CD4-positive, alpha-beta T cell treated with Interleukin-6 for 4 hours (primary cell): ENCODE results near the gene RGS7.
"Not testable (repeated sequence)": the region's sequence is repeated elsewhere in the genome, so short reads cannot be mapped to it uniquely, and the experiment has no call there.

Experiments used
- DNase-seq: peaks from one replicate; pipeline ENCODE4 v3.0.0-alpha.2; 2020; ENCODE audit warnings: mixed read lengths

RGS7 gene

DNA sequence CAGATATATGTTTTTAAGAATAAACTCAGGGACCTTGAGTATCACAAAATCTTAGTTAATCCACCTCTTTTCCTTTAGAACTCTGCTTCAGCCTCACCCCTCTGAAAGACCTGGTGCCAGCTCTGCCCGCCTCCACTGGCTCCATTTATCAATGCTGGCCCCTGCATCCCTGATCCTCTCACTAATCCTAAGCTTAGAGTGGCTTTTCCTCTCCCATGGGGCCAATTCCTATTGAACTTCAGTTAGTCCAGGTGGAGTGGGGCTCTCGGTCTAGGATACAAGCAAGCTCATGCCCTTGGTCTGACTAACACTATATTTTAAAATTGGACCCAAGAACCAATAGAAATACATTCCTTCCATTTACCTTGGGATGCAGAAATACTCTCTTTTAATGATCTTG is 87.0 kb downstream of the RGS7 start:
- DNase-seq, result no peak

DNA sequence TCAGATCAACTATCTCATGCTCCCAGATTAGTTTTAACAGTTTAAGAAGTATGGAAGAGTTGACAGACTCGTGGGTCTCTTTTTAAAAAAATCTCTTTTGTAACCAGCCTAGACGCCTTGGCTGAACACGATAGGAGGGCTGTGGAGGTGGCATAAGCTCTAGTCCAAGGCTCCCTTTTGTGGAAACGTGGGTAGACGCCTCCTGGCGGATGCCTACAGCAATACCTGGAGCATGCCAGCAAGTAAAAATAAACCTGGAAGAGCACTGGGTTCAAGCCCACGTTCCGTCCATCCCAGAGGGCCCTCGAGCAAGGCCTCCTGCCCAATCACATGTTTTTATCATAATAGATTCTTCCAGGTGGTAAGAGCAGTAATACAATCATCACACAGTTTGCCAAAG is 87.9 kb downstream of the RGS7 start:
- no peak for DNase-seq

DNA sequence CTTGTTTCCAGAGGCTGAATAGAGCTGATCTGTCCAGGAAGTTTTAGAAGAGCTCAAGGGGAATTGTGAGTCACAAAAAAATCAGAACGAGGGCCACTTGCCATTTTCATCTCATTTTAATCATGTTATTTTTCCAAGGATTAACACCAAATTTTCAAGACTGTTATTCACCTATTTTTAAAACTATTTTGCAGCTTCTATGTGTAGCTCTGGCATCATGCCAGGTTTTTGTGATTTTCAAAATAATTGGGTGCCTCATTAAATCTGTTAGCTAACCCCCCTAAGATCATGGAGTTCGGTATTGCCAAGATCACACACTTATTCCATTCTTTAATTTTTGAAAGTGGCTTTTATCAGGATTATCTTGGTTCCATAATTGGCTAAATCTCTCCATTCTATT is 90.9 kb downstream of the RGS7 start:
- DNase-seq, result no peak

DNA sequence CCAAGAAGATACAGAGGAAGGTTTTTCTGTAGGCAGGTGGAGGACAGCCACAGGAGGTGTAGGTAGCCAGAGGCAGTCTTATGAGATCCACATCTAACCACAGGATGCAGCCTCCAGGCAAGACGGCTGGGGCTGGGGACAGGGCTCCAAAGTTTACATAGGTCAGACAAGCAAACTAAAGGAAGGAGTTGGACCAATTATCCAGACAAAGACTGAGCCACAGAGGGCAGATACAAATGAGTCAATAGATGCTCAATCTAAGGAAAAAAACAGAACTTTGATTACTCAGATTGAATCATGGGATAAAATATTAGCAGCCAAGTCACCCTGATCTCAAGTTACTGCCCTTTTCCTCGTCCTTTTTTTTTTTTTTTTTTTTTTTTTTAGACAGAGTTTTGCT is 91.6 kb downstream of the RGS7 start:
- no peak for DNase-seq

DNA sequence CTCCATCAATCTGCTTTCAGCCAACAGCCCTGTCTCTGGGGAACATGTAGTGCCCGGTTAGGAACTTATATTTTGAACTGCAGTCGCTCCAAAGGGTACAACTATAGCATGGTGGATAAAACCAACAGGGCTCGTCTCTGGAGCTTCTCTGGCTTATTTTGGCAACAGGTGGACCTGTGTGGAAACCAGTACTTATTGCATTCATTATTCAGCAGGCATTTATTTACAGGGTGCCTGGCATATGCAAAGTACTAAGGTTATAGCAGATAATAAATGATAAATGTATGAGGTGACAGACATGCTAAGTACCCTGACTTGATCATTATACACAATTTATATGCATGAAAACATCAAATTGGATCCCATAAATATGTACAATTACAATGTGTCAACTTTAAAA is 93.7 kb downstream of the RGS7 start:
- DNase-seq, result no peak

DNA sequence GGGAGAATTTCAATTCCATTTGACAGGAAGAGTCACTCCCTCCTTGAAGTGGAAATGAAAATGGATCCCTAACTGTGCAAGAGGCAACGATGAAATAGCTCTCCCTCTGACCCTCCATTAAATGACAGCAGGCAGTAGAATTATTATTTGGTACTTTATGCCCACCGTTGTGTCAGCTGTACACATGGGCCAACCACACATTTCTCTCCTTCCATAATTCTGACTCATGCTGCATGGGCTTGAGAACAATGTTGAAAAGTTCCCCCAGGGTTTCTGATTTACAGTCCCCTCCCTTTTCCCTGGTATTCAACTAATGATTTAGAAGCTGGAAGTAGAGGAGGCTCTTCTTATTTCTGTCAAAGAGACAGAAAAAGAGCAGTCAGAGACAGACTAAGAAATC is 103.5 kb downstream of the RGS7 start:
- no peak for DNase-seq

DNA sequence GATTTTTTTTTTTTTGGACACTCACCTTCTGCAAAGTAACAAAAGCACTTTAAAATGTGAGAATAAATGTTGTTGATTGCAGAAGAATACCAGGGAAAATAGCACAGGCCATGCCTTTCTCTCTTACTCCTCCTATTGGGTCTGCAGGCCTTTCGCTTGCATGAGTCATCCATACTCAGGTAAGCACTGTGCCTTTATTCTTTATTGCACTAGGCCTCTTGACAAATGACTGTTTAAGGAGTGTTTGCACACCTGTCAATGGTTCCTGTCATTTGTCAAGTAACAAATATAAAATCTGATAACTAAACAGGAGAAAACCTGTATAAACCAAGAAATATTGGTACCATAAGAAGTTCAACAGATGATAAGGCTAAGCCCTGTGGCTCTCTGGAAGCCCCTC is 106.5 kb downstream of the RGS7 start:
- DNase-seq, result no peak

DNA sequence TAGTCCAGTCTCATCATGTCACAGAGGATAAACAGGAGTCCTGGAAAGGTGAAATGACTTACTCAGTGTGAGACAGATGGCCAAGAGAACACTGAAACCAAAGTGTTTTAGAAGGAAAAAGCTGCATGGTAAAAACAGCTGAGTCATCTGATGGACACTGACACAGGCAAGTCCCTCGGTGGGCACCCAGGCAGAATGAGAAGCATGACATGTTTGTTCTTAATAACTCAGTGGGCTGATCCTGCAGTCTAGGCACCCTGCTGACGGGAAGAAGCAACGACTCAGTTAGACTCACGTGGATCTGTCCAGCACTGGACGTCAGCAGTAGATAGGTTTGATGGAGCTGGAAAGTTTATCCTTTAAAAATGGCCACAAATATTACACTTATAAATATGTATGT is 116.9 kb downstream of the RGS7 start:
- DNase-seq, result no peak

DNA sequence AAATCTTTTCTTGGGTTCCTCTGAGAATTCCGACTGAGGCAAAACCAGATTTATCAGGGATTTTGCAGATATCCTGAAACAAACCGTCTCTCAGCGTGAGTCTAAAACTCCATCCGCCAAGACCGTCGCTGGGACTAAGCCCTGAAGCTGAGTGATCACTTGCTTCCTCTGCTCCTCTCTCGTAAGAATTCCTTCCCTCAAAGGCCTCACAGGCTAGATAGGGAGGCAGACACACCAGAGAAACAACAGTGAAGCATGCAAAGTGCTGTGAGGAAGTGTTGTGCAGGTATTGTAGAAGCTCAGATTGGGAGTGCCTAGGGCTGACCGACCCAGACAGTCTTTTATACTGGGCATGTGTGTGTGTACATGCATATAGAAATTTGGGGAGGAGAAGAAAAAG is 119.1 kb downstream of the RGS7 start:
- DNase-seq, result no peak

DNA sequence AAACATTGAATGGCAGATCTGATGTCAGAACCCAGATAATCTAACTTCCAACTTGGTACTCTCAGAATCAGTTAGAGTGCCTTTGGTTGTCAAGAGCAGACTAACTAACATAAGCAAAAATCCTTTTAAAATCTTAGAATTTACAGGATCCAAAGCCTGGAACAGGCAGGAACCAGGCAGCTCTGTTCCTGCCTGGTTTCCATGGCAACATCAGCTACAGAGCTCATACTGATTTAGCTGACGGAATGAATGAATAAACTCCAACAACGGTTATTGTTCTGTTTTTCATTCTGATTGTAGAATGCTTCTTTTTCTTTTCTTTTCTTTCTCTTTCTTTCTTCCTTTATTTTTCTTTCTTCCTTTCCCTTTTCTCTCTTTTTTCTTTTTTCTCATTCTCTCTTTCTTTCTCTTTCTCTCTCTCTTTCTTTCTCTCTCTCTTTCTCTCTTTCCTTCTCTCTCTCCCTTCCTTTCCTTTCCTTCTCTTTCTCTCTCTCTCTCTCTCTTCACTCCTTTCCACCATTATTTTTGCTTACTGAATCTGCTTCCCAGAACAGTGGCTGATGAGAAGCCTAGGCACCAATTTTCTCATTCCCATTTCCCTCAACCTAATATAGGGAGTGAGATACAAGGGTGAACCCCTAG is 121.6 kb downstream of the RGS7 start:
- DNase-seq, result no peak

DNA sequence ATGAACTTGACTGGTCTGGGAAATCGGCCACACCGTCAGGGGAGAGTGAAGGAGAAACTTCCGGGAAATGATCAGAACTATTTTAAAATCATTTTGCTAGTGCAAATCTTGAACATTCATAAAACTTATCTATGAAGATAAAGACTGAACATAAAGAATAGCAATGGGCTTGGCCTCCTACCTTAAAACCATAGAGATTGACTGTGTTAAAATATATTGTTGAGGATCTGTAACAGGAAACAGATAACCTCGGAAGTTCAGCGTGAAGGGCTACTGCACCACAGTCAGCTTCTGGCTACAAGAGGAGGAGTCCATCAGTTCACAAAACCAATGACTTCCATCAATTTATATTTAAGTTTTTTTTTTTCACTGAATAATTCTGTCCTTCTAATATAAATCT is 127.3 kb downstream of the RGS7 start:
- no peak for DNase-seq

DNA sequence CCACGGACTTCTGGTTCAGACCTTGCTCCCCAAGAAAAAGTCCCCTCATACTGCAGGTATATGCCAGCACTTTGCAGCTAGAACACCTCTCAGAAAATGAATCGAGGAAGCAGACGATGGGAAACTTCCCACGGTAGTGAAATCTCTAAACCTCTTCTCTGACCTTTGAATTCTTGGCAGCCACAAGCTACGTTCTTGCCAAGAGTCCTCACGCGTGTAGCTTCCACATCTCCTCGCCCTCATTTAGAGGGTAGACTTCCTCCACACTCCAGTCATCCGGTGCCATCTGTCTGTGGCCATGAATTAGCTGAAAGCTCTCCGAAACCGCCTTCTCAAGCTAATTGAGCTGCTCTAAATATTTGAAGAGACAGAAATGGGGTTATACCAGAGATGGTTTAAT is 127.8 kb downstream of the RGS7 start:
- DNase-seq, result no peak

DNA sequence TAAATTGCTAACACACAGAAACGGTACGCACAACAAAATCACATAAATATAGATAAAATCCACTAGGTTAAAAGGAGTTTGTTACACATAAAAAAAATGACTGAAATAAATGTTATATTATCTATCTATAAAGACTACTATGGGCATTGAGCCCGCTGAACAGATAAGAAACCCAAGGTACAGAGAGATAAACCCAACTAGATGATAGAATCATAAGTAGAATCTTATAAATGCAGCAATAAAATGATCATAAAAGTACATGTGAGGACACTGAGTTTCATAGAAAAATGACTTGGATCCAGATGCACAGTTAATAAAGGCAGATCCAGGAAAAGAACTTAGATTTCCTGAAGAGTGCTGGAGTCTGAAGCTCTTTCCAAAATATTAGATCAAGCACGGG is 128.7 kb downstream of the RGS7 start:
- DNase-seq, result no peak

DNA sequence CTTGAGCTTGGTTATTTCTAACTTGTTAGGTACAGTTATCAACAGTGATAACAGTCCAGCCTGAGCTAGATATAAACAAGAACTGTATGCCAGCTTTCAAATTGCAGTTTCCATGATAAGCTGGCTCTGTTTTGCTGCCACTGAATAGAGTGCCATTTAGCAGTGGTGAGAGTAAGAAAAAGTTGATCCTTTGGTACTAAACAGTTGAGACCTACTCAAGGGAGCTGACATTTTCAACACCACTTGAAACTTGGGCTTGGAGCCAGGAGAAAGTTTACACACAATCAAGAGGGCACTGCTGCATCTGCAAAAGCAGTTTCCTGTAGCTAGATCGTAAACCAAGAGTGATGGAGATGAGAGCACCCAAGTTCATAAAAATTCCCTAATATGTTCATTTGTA is 131.3 kb downstream of the RGS7 start:
- no peak for DNase-seq

DNA sequence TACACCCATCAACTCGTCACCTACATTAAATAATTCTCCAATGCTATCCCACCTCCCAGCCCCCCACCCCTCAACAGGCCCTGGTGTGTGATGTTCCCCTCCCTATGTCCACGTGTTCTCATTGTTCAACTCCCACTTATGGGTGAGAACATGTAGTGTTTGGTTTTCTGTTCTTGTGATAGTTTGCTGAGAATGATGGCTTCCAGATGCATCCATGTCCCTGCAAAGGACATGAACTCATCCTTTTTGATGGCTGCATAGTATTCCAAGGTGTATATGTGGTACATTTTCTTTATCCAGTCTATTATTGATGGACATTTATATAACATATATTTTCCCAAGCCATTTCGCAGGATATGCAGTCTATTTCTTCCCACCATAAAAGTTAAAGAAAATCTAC is 132.8 kb downstream of the RGS7 start:
- not testable (repeated sequence) for DNase-seq

DNA sequence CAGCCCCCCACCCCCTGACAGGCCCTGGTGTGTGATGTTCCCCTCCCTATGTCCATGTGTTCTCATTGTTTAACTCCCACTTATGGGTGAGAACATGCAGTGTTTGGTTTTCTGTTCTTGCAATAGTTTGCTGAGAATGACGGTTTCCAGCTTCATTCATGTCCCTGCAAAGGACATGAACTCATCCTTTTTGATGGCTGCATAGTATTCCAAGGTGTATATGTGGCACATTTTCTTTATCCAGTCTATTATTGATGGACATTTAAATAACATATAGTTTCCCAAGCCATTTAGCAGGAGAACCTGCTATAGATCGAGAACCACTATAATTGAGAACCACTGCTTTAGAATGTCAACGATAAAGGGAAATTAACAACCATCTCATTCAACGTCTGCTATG is 134.2 kb downstream of the RGS7 start:
- DNase-seq, result not testable (repeated sequence)

DNA sequence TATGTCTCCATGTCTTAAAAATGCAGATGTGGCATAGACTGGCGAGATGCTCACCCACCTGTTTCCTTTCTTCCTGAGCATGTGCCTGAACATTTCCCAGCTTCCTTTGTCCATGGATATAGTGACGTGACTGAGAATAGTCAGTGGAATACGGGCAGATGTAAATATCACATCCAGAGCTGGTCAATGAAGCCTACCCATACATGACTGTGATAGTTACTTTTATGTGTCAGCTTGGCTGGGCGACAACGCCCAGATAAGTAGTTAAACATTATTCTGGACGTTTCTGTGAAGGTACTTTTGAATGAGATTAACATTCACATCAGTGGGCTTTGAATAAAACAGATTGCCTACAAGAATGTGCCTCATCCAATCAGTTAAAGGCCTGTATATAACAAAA is 135.7 kb downstream of the RGS7 start:
- no peak for DNase-seq

DNA sequence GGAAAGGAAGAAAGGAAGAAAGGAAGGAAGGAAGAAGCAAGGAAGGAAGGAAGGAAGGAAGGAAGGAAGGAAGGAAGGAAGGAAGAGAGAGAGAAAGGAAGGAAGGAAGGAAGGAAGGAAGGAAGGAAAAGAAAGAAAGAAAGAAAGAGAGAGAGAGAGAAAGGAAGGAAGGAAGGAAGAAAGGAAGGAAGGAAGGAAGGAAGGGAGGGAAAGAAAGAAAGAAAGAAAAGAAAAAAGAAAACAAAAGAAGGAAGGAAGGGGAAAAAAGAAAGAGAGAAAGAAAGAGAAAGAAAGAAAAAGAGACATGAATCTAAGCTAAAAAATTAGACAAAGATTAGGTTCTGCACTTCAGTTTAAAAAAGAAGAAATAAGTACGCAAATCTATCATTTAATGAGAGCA is 136.1 kb downstream of the RGS7 start:
- DNase-seq, result not testable (repeated sequence)

DNA sequence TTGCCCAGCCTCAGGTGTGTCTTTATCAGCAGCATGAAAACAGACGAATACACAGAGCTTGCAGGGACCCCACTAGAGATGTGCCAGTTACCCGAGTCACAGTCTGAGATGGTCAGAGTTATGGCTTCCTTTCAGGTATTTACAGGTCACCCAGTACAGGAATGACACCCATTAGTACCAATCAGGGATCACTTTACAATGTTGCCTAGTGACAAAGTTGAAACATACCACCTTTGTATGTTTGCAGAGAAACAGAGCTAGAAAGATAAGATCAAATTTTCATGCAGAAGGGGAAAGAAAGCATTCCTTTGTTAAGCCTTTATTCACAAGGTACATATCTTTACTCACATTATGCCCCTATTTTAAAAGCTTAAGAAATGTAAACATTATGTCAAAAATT is 137.6 kb downstream of the RGS7 start:
- no peak for DNase-seq

DNA sequence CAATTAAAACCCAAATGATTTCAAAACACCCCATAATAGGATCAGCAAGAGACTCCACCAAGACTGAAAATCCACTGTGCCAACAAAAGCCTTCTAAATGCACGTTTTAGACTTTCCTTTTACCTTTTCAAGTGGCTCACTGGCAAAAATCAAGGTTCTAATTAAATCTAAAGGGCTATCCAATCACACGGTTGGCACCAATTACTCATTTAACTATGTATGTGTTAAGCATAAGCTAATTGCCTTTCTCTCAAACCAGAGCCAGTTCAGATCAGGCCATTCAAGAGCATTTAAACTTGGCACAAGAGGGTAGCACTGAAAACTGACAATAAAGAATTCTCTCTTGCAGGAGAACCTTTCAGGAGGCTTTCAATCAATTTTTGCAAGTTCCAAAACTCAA is 139.5 kb downstream of the RGS7 start:
- no peak for DNase-seq

DNA sequence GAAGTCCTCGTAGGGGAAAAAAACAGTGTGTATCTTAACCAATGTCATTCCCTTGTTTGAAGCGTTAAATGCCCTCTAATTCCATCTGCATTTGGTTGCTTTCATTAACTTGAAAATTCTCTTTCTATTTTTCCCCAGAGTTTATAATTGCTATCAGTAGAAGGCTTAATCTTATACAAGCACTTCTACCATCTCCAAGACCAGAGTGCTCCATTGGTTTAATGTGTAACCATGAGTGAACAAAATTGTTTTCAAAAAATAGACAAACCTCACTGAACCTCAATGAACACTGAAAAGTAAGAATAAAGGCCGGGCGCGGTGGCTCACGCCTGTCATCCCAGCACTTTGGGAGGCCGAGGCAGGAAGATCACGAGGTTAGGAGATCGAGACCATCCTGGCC is 141.3 kb downstream of the RGS7 start:
- DNase-seq, result no peak

DNA sequence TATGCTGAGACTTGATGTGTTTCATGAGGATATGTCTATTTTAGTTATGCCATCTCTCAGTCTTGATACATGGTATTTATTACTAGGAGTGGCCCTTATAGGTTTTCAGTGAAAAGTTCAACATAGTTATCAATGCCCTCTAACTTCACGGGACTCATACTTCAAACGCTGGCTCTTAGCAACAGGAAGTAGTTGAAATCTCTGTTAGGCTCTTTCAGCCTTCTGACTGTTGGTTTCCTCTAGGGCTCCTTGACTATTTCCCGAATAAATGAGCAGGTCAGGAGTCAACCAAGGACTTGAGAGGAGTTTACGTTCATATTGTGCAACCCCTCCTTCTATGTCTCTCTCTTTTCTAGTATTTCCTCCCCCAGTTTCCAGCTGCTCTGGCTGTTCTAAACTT is 141.8 kb downstream of the RGS7 start:
- no peak for DNase-seq

DNA sequence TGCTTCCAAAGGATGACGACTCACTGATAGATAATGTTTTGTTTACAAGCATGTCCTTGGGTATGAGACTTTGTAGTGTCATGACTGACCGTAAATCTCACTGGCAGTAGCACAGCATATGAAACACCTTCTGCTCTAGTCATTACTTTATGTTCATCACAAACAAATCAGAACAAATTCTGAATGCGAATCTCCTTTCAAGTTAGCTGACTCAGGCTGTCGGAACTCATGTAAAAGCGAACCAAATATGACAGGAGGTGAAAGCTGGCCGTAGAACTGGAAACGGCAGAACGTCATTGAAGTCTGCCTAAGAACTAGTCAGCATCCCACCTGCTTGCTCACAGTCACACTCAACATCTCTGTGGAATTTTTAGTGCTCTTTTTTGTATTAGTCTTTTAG is 143.9 kb downstream of the RGS7 start:
- no peak for DNase-seq

DNA sequence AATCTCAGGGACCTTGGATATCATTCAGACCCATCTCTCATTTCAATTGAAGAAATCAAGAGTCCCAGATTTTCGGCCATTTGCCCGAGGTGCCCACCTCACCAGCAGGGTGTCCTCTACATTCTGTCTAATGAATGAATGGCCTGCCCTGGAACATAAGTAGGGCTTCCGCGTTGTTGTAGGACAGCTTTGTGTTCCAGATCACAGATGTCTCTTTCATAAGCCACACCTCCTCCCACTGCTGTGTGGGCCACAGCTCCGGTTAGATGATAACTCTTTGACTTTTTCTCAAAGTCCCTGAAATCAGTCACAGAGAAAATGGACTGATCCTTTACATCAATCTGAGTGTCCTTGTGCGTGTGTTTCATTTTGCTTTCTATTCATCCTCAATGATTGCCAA is 144.4 kb downstream of the RGS7 start:
- DNase-seq, result no peak

DNA sequence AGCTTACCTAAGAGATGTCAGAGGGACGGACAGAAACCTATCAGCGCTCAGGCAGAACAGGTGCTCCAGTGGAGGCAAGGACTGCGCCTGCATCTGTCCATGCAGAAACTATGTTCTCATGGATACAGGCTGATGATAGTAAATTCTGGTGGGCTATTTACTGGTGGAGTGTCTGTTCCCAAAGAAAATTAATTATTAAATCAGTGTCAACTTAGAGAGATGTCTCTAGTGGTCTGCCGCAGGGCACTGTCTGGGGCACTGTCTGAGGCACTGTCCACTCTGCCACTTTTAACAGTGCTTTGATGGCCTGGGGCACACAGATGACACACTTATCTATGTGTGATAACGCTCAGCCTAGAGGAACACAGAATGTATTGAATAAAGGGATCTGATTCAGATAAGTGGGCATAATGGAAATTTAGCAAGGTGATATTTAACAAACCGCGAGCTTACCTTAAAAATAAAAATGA is 148.1 kb downstream of the RGS7 start:
- DNase-seq, result no peak

DNA sequence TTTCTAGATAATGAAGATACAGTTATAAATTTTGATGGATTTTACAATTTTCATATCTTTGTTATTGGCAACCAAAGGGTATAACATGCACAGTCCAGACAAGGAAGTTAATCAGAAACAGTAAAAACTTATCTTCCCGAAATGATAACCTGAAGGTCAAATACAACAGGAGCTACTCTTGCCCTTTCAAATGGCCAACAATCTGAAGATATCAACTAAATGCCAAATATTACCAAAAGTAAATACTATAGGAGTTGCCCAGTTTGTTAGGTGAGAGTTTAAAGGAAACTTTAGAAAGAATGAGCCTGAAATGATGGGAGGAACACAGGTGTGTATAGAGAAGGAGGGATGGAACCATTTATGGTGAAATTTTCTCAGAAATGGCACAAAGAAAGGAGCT is 153.2 kb downstream of the RGS7 start:
- DNase-seq, result no peak
